HL-60 (cell line): ENCODE results near the gene DYNLT5.

Experiments used
- DNase-seq, 2 experiments: peaks; one replicate each; pipeline ENCODE4 v3.0.0-alpha.2; 2010 to 2020; ENCODE audit warnings: low read depth in 1 of 2, low spot score in 1 of 2
- H3K27ac ChIP-seq: fragments of 250-450 bp; sonication (Bioruptor Pico); replicated peaks from 2 replicates; pipeline ENCODE4 v1.5.1; 2020; ENCODE audit warnings: mild to moderate bottlenecking, moderate library complexity
- H3K27me3 ChIP-seq: fragments of 250-450 bp; sonication (Bioruptor Pico); 2 replicates; pipeline ENCODE4 v1.5.1; 2021; ENCODE audit warnings: mild to moderate bottlenecking, moderate library complexity; ENCODE audit not compliant: insufficient read depth, poor library complexity, severe bottlenecking
- H3K4me3 ChIP-seq: replicated peaks from 2 replicates; pipeline ENCODE4 v1.5.1; 2011; ENCODE audit warnings: mild to moderate bottlenecking, control low read depth, low read length; ENCODE audit not compliant: insufficient read depth
- GABPA ChIP-seq: IDR thresholded peaks from 2 replicates; pipeline ENCODE4 v1.6.1; 2012; ENCODE audit warnings: low read depth
- POLR2AphosphoS5 ChIP-seq: IDR thresholded peaks from 2 replicates; pipeline ENCODE4 v1.6.1; 2012; ENCODE audit warnings: low read depth
- SPI1 ChIP-seq: IDR thresholded peaks from 2 replicates; pipeline ENCODE4 v1.6.1; 2012; ENCODE audit warnings: low read depth, mild to moderate bottlenecking, borderline replicate concordance
- long read RNA-seq: library from polyadenylated mRNA; unstranded; transcript quantifications from one replicate; pipeline ENCODE4 v2.0.0, GENCODE V29; 2020
- TF ChIP-seq, protein P1 (sequence below): IDR thresholded peaks from 2 replicates; pipeline ENCODE4 v1.6.1; 2012; ENCODE audit warnings: low read depth; ENCODE audit not compliant: insufficient replicate concordance
- TF ChIP-seq, protein P2 (sequence below): IDR thresholded peaks from one replicate; pipeline ENCODE4 v1.5.1; 2011; ENCODE audit warnings: low read length, control low read depth, inconsistent platforms; ENCODE audit not compliant: insufficient read depth

DYNLT5 gene, protein sequence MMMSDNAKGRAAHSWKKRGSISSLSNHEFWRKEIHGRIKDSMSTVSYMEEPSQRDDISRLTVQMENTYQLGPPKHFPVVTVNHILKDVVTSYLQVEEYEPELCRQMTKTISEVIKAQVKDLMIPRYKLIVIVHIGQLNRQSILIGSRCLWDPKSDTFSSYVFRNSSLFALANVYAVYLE
- long read RNA-seq: 0 reads

DNA sequence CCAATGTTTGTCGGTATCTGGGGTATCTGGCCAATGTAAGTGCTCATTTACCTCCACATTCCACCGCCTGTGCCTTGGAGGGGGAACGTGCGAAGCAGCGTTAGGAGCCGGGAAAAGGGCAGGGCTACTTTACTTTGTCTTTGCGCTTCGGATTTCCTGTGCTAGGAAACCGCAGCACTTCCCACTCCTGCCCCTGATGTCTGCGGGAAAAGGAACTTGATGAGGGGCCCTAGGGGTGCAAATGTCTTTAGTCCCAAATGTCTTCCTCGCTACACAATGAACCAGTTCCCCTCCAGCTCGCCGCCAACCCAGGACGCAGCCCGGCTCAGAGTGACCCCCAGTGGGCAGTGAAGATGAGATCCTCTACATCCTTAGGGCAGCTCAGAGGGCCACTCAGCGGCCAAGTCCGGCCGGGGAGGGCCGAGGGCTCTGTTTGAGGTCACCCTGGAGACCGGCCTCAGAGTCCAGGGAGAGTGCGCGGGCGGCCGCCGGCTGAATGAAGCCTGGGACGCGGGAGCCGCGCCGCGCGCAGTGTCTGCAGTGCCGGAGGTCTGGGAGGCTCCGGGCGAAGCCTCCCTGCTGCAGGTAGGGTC is at the start of gene DYNLT5:
Gene DYNLT5 (plus strand): TSS at position 460 of the 593 bp plus-strand sequence. CDS start 2,200 bp downstream, outside the sequence.
- TF ChIP-seq, protein P1, sequence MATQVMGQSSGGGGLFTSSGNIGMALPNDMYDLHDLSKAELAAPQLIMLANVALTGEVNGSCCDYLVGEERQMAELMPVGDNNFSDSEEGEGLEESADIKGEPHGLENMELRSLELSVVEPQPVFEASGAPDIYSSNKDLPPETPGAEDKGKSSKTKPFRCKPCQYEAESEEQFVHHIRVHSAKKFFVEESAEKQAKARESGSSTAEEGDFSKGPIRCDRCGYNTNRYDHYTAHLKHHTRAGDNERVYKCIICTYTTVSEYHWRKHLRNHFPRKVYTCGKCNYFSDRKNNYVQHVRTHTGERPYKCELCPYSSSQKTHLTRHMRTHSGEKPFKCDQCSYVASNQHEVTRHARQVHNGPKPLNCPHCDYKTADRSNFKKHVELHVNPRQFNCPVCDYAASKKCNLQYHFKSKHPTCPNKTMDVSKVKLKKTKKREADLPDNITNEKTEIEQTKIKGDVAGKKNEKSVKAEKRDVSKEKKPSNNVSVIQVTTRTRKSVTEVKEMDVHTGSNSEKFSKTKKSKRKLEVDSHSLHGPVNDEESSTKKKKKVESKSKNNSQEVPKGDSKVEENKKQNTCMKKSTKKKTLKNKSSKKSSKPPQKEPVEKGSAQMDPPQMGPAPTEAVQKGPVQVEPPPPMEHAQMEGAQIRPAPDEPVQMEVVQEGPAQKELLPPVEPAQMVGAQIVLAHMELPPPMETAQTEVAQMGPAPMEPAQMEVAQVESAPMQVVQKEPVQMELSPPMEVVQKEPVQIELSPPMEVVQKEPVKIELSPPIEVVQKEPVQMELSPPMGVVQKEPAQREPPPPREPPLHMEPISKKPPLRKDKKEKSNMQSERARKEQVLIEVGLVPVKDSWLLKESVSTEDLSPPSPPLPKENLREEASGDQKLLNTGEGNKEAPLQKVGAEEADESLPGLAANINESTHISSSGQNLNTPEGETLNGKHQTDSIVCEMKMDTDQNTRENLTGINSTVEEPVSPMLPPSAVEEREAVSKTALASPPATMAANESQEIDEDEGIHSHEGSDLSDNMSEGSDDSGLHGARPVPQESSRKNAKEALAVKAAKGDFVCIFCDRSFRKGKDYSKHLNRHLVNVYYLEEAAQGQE: no peak
- TF ChIP-seq SPI1: 0 out of 2 replicates have a peak, but pooled peaks have one; percentile 21
- Histone ChIP-seq H3K27me3 (peaks cover 32% of the 10 kb centered on the region), H3K27ac (no peak within 1 kb of the TSS), H3K4me3 (peak within 1 kb of the TSS; percentile 37)
- peak; percentile 9 to 20 for DNase-seq

DNA sequence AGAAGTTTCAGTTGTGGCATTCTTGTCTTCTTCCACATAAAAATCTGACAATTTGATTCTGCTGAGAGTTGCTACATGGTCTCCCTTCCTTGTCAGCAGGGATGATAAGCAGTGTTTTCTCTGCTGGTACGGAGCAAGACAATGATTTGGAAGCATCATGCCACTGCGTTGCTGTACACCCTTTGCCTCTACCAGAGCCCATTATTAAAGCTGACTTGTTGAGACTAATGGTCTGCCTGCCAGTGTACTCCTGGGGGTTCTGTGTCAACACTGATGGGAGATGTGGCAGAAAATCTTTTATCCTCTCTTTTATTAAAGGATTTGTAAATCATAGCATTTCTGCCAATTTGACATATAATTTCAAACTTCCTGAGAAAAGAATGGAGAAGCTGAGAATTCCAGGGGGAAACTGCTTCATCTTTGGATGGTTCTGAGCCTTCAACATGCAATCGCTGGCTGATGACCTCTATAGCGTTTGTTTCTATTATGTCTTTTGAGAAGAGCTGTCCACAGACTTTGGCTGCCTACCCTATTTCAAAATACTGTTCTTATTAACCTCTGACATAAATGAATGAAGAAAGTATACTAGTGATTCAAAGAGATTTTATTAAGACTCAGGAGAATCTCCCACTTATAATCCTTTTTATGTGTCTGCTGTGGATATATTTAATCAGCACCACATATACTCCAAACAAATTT is 47.9 kb upstream of the DYNLT5 start:
- no peak for TF ChIP-seq GABPA
- TF ChIP-seq, protein P1: no peak
- TF ChIP-seq, protein P2, sequence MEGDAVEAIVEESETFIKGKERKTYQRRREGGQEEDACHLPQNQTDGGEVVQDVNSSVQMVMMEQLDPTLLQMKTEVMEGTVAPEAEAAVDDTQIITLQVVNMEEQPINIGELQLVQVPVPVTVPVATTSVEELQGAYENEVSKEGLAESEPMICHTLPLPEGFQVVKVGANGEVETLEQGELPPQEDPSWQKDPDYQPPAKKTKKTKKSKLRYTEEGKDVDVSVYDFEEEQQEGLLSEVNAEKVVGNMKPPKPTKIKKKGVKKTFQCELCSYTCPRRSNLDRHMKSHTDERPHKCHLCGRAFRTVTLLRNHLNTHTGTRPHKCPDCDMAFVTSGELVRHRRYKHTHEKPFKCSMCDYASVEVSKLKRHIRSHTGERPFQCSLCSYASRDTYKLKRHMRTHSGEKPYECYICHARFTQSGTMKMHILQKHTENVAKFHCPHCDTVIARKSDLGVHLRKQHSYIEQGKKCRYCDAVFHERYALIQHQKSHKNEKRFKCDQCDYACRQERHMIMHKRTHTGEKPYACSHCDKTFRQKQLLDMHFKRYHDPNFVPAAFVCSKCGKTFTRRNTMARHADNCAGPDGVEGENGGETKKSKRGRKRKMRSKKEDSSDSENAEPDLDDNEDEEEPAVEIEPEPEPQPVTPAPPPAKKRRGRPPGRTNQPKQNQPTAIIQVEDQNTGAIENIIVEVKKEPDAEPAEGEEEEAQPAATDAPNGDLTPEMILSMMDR: no peak
- no peak for TF ChIP-seq SPI1
- TF ChIP-seq POLR2AphosphoS5: no peak
- Histone ChIP-seq H3K27me3 (no peaks in the 10 kb centered on the region), H3K27ac (no peak overlapping the region), H3K4me3 (no peak overlapping the region)
- DNase-seq: no peak

DNA sequence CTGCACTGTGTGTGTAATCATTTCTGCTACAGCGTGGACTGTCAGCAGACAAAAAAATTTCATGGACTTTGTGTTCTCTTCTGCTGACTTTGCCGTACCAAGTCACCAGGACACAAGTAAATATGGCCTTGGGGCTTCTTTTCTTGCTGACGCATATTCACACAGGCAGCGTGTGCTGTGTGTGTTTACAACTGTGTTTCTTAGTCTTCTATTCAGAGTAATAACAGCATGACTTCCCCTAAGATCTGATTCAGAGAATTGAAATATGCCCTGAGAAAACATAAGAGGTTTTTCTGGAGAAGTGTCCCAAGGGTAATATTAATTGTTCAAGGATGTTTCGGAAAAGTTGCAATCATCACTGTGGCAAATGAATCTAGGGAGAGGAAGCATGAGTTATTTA is 47.1 kb upstream of the DYNLT5 start:
- no peak overlapping the region for H3K27ac ChIP-seq
- no peak for DNase-seq

More for the DNA sequence above, 47.1 kb upstream of the DYNLT5 start:
- Histone ChIP-seq H3K27me3 (no peaks in the 10 kb centered on the region), H3K4me3 (no peak overlapping the region)
- no peak for TF ChIP-seq GABPA
- TF ChIP-seq, protein P2: no peak
- TF ChIP-seq, protein P1: no peak
- TF ChIP-seq POLR2AphosphoS5: no peak
- no peak for TF ChIP-seq SPI1
